AML-193 (cell line): Measurements from ENCODE around the gene ETS1.

Source experiments
- DNase-seq, 2 experiments: peaks; one replicate each; lab custom pipeline; 2025; lab: John Stamatoyannopoulos, UW

The ETS1 gene

DNA sequence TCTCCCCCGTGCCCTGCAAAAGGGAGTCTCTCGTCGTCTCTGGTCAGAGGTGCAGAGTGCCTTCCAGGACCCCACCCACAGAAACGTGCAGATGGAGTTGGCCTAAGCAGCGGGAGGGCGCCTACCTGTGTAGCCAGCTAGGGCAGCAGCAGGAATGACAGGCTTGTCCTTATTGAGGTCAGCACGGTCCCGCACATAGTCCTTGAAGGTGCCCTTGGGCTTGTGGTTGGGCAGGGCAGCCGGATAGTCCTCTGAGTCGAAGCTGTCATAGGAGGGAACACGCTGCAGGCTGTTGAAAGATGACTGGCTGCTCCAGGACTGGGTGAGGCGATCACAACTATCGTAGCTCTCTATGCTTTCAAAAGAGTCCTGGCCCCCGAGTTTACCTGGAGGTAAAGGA is 107.3 kb downstream of the ETS1 start:
- no peak for DNase-seq

DNA sequence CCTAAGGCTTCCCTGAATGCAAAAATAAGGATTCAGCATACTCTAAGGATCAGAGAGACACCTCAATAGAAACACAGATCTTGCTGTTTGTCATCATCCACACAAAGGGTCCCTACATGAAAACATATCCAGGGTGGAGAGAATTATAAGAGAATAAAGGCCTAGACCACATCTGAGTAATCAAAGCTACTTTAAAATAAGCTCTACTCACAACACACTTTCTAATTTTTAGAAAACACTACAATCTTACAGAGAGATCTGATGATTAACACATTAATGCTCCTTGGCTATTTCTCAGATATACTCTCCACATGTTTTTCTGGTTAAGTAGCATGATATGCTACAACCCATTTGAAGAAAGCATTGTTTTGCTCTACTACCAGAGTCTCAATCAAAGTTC is 108.2 kb downstream of the ETS1 start:
- DNase-seq, result no peak

DNA sequence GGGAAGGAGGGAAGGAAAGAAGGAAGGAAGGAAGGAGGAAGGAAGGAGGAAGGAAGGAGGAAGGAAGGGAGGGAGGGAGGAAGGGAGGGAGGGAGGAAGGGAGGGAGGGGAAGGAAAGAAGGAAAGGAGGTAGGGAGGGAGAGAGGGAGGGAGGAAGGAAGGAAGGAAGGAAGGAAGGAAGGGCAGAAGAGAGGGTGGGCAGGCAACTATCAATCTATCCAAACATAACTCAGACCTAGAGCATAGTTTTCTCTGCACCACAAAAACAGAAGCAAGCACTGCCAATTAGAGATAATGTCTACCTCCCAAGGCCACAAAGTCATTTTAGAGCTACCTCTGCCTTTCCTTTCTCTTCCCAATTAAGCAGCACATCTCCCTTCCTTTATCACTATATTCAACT is 109.1 kb downstream of the ETS1 start:
- no peak for DNase-seq

DNA sequence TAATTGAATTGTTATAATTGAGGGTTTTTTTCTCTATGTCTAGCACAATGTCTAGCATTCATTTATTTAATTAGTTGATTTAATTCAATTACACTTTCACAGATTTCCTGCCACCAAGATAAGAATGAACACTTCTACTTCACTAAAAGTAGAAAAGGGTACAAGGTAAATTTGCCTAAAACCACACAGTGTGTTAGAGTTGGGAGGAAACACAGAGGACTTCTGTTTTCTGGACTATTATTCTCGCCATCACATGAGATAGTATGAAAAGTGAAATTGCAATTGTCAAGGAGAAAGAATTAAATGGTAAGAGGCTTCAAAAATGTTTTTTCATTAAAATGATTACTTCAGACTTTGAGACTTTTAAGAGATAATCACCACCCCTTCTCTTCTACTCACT is 109.5 kb downstream of the ETS1 start:
- DNase-seq, result no peak

DNA sequence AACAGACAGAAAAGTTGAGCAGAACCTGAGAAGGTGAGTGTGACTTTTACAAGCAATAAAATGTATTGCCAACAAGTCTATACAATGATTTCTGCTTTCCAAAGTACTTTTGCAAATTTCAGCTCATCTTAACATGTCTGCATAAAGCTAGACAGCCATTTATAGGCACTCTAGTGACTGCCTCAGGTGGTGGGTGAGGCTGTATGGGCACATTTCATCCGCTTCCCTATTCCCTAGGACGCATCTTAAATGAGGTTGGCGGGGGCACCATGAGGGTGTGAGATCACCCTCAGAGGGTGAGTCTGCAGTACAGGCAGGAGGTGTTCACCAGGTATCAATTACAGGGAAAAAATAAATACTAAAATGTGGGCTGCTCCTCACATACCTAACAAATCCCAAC is 110.1 kb downstream of the ETS1 start:
- DNase-seq, result no peak

GRCh38 chr11:128476729-128477128 is 110.6 kb downstream of the ETS1 start:
- DNase-seq, result no peak

- no peak for DNase-seq
Observed at GRCh38 chr11:128476049-128476448, 111.3 kb downstream of the ETS1 start.

- DNase-seq, result no peak
Observed at GRCh38 chr11:128474036-128474874, 113.1 kb downstream of the ETS1 start.

- no peak for DNase-seq
Observed at GRCh38 chr11:128473636-128474035, 113.7 kb downstream of the ETS1 start.

DNA sequence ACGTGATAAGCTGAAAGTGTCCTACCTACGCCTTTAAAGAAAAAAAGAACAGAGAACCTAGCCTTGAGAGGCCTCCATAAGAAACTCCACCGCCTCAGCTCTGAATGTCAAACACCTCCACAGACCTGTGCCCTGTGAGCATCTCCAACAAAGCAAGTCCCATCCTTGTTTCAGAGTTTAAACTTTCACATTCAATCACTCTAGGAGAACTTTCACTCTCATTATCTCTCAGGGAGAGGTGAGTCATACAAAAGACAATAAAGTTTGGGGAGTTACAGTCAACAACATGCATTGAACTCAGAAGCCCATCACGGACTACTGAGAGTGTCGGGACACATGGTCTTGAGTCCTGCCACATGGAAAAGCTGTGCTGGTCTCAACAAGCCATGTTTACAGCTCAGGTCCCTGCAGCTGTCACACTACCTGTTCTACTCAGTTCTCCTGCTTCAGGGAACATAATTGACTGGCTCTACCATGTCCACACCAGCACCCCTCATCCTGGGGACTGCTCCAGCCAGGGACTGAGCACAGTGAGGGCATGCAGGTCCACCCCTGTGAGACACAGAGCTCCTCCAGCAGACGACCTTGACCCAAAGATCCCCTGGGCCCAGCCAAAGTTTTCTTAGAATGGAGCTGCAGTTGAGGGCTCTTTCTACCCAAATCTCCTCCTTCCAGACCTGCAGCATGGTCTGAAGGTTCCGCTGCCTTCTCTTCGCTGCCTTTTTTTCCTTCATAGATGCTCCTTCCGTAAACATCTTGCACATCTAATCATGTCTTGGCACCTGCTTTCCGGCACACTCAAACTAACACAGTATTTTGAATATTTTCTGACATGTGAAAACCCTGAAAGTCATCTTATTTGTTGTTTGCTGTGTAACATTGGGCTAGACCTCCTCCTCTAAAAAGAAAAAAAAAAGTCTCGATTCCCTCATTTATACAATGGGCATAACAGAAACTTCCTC is 114.9 kb downstream of the ETS1 start:
- DNase-seq, result no peak

DNA sequence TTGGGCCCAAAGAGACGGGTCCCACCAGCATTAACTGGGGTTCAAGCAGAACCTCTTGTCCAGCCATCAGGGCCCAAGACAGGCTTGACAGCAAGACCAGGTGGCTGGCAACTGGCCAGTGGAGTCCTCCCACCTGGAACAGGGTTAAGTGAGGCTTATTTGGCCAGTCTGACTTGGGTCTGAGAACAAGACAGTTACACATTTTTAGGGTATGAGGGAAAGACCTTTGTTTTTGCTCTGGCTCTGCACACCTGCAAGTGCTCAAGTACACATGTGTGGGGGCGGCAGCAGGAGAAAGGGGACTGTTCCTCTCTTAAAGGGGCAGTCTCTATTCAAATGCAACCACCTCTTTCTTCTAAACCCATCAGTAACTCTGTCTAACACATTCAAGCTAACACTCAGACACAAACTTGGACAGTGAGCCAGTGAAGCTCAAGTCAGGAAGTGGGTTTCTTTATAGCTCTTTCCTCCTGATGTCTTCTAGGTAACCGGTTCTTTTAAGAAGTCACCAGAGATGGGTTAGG is 116.2 kb downstream of the ETS1 start:
- no peak for DNase-seq

DNA sequence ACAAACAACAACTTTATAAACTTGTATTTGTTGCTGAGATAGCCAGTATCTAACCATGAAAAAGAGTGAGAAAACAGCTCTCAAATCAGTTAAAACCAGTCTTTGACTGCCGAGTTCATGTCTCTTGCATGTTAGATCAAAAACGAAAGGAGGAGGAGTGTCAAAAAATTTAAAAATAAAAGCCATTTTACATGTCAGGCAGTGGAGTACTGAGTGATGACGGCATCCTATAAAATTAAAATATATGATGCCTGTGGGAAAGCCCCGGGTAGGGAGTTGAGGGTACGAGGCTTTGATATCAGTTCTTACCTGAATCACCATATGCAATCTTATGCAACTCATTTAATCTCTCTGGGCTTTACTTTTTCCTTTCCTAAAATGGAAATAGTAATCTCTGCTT is 117.3 kb downstream of the ETS1 start:
- no peak for DNase-seq

- no peak for DNase-seq
Observed at GRCh38 chr11:128469220-128469619, 118.1 kb downstream of the ETS1 start.

DNA sequence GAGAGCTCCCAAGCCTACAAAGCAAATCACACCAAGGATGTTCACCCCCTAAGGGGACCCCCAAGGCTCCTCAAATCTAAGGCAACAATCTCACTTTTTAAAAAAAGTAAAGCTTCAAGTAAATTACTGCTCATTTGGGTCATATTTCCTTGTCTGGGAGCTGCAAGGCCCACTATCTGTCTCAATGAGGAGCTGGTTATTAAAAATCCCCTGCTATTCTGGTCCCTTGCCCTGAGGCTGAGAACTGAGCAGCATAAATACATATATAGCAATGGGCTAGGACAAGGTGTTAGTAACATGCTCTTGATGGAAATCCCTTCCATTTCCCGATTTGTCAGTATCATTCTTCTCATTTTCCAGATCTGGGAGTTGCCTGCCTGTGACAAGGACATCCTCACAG is 119.2 kb downstream of the ETS1 start:
- DNase-seq, result no peak

DNA sequence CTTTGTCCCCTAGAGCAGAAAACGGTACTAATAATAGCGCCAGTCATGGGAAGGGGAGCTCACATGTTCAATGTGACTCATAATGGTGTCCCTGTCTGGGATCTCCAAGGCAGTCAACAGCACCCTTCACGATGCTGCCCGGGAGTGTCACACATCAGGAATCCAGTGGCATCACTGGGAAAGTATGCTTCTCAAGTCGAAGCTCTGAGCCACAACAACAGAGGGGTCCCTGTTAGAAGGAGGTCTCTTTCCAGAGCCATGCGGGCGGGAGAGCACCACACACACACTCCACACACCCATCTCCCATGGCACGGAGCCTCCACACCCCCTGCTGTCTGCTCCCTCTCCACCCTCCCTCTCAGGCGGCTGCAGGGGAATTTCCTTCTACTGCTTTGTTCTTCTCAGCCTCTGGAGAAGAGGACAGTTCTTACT is 119.7 kb downstream of the ETS1 start:
- no peak for DNase-seq

GRCh38 chr11:128467041-128467440 is 120.3 kb downstream of the ETS1 start:
- DNase-seq, result no peak

DNA sequence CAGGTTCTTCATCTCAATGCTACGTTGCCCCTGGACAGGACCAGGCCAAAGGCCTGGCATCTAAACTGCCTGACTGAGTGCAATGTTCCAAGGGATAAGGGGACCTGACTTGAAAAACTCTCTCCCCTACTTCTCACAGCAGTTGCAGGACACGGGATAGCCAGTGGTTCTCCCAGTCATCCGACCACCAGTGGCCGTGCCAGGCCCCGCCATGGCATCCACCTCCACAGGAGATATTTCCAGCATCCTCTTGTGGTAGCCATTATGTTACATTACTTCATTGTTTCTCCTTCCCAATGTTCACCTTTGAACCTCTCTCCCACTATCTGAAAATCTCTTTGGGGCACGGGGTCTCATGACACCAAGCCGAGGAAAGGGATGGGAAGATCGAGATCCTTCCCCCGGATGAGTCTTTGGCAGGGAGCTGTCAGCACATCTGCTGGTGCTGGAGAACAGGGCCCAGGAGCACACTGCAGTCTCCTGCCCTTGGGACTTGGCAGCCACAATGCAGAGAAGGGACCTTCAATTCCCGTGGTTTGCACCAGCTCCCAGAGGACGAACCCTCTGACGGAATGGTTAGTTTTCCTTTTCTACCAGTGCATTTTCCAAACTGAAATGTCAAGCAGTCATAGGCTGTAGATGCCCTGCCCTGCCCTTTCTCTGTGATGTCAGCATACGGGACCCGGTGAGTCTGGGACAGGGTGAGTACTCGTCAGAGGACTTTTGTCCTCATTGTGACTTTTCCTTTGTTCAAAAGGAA is 121.2 kb downstream of the ETS1 start:
- DNase-seq, result no peak

DNA sequence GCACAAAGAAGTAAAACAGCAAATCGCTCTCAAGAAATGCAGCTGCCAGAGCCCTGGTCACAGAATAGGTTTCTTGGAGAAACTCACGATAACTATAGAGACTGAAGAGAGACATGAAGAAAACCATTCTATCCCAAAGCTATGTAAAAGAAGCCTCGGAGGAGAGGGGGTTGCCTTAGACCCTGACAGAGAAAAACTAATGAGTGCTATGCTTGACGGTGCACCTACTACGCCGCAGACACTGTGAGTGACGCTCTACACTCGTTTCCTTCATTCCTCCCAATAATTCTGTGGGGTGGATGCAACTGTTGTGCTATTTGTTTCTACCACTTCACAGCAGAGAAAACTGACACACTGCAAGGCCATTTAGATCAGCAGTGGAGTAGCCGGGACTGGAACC is 121.8 kb downstream of the ETS1 start:
- DNase-seq, result no peak

DNA sequence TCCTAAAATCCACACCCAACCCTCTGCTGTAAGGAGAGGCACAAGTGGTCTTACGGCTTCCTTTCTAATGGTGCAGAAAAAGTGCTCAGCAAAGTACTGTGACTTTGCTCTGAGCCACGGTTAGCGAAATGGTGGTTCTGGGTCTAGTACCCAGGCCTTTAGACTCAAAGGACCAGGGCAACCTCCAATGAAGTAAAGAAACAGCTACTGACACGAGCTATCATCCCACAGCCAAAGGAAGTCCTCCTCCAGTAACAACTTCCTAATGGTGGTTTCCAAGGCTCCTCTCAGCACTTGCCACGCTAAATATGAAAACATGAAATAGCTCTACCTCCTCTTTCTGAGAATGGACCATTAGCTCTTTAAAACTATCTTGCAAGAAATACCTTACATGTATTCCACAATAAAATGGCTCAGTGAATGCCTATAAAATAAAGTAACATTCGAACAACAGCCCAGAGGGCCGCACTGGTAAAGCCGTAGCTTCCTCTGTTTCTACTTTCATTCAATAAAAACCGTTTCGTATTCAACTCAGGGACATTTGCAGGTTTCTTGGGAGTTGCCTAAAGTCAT is 122.4 kb downstream of the ETS1 start:
- DNase-seq, result no peak

DNA sequence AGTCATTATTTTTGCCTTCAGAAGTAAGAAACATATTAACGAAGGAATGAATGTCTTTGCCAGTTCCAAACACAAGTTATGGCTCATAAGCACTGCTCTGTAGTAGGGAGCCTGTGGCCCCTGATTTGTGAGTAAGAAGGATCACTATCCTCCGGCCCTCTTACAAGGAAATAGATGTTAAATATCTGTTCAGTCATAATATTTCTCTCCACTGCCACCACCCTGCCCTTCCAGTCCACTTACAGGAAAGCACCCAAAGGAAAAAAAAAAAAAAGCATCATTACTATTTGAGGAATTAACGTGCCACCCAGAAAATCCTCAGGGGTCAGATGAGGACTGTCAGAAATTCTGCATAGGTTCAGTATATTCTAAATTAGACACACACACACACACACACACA is 123.4 kb downstream of the ETS1 start:
- DNase-seq, result no peak

- no peak for DNase-seq
Observed at GRCh38 chr11:128463371-128463829, 124.0 kb downstream of the ETS1 start.

DNA sequence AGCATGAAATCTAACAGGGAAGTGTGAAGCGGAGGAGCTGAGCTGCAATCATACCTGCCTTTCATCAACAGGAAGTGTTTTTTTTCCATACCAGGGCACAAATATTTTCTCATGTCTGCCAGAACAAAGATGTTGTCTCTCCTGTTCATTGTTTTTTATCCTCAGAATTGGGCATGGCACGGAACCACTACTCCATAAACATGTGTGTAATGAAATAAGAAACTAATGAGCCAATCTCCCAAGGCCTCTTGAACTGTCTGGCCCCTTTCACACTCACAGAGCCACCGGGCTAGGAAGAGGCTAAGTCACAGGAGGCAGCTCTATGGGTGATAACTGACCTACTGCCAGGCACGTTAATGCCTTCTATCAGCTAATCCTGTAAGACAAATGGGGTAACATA is 124.4 kb downstream of the ETS1 start:
- DNase-seq, result no peak
